ENCODE measurements around the gene MFSD1.

The MFSD1 gene, protein sequence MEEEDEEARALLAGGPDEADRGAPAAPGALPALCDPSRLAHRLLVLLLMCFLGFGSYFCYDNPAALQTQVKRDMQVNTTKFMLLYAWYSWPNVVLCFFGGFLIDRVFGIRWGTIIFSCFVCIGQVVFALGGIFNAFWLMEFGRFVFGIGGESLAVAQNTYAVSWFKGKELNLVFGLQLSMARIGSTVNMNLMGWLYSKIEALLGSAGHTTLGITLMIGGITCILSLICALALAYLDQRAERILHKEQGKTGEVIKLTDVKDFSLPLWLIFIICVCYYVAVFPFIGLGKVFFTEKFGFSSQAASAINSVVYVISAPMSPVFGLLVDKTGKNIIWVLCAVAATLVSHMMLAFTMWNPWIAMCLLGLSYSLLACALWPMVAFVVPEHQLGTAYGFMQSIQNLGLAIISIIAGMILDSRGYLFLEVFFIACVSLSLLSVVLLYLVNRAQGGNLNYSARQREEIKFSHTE

DNA sequence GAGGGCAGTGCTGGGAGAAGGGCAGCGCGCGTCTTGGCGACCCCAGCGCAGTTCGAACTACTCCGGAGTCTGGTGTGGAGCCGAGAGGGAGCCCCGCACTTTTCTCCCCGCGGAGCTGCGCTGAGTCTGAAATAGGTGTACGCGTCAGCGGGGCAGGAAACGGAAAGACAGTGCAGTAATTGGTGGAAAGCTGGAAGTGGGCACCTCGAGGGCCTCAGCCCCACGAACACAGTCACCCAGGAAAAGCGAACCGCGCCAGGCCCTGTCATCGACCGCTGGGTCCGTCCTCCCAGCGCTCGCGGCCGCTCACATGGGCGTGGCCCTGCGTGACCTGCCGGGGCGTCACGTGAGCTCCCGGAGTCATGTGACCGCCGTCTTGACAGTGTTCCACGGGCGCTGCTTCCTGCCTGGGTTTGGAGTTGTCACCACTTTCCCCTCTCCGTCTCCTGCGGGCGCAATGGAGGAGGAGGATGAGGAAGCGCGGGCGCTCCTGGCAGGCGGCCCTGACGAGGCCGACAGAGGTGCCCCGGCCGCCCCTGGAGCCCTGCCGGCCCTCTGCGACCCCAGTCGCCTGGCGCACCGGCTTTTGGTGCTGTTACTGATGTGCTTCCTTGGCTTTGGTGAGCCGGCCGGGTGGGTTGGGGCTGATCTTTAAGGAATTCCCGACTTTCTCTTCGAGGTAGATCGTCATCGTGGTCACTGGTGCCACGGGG, at the start of gene MFSD1:
TSS of gene MFSD1 (plus strand) at position 359 of the 713 bp plus-strand sequence. CDS start at position 458, 99 bp downstream.
- DNase-seq: peak; percentile 94

DNA sequence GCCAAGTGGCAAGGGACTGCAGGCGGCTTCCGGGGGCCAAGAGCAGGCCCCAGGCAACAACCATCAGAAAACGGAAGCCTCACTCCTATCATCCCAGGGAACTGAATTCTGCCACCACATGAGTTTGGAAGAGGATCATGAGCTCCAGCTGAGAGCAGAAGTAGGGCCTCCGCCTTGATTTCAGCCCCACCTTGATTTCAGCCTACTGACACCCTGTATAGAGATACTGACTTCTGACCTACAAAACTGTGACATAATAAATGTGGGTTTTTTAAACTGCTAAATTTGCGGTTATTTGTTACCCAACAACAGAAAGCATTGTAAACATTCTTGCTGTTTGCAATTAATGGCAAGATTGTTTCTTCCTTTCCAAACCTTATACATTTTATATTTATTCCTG, 48.0 kb upstream of the MFSD1 start:
- no peak for DNase-seq

DNA sequence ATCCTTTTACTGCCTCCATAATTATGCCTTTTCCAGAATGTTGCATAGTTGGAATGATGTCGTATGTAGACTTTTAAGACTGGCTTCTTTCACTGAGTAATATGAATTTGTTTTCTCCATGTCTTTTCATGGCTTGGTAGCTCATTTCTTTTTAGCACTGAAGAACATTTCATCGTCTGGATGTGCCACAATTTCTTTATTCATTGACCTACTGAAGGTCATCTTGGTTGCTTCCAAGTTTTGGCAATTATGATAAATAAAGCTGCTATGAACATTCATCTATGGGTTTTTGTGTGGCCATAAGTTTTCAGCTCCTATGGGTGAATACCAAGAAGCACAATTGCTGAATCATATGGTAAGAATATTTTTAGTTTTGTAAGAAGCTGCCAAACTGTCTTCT, 46.4 kb upstream of the MFSD1 start:
- DNase-seq: no peak

DNA sequence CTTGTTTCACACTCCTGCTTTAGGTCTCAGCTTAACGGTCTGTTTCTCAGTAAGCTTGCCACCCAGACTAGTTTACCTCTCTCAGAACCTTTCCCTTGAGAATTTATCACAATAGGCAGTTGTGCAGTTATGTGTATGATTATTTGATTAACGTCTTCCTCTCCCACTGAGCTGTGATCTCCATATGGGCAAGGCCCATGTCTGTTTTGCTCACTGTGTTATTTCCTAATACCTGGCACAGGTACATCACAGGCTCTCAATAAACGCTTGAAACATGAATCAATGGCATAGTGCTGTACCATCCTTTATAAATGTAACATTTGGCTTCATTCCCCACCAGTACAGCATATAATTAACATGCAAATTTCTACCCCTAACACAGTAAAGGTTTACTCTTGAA, 40.5 kb upstream of the MFSD1 start:
- no peak for DNase-seq

DNA sequence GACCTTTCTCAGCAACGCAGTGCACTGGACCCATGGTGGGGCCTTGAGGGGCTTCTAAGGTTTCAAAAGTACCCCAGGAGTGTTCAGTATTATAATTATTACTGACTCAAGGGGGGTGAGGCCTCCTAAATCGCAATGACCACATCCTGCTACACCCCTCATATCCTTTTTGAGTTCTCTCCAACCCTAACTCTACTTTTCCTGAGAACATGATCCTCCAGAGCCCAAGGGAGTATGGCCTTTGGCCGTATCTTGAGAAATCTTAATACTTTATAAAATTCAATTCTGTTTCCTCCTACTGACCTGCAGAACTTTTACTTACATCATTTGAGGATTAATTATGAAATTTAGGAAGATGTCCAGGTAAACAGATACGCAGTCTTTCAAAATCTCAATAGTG, 39.2 kb upstream of the MFSD1 start:
- DNase-seq: no peak

DNA sequence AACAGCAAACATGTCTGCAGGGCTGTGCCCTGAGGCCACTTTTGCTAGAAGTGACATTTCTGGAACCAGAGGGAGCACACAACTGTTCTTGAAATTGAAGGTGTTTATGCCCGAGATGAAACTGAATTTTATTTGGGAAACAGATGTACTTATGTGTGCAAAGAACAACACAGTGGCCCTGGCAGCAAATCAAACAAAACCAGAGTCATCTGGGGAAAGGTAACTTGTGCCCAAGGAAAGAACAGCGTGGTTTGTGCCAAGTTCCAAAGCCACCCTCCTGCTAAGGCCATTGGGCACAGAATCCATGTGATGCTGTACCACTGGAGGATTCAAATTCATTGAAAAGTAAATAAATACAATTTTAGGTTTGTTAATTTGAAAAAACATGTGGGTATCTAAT, 38.4 kb upstream of the MFSD1 start:
- DNase-seq: no peak

DNA sequence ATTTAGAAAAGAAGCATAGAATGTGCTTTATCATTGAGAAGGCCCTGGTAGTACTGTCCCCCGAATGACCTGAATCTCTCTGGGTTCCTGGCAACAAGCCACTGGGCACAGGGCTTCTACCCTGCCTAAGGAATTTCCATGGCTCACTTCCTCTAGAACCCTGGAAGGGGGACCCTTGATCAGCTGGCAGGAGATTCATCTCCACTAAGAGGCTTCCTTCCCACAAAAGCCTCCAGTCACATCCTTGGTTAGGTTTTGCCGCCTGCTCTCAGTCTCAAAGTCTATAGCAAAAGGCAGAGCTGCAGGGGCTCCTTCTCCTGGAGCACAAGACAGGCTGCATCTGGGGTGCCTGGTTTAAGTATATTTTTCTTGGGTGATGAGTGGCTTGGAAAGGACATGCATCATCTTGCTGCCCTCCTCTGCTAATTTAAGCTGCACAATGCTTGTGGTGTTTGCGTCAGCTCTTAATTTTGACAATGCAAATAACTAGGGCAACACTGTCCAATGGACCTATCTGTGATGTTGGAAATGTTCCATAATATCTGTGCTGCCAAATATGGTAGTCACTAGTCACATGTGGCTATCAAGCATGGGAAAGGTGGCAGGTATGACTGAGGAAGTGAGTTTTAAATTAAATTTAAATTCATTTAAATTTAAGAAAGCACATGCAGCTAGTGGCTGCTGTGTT, 36.2 kb upstream of the MFSD1 start:
- no peak for DNase-seq

DNA sequence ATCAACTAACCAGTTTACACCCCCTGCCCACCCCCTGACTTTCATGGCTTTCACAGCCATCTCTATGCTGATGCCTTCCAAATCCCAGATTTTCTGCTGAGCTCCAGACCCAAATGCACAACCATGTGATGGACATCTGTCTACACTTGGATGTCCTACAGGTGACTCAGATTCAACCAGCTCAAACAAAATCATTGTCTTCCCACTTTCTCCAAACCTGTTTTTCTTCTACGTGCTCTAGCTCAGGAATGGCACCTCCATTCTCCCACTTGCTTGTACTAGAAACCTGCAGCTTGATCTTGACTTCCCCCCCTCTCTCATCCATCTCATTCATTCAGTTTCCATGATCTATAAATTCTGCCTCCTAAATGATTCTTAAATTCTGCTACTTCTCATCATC, 35.5 kb upstream of the MFSD1 start:
- DNase-seq: no peak

DNA sequence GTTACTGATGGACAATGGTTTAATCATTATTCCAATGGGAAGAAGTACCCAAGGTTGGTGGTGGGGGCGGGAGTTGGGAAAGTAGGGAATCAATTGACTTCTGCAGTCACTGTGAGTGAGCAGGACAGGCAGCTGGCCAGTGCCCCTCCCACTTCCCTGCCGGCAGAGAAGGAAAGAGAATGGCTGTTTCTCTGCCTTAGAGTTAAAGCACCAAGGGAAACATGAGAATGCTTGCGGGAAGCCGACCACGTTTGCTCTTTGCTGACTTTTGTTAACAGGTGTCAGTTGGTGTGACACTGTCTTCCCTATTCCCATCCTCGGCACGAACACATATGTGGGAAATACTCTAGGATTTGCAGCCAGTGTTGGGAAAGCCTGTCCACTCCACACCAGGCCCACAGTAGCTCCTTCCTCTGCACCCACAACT, 33.5 kb upstream of the MFSD1 start:
- DNase-seq: no peak

DNA sequence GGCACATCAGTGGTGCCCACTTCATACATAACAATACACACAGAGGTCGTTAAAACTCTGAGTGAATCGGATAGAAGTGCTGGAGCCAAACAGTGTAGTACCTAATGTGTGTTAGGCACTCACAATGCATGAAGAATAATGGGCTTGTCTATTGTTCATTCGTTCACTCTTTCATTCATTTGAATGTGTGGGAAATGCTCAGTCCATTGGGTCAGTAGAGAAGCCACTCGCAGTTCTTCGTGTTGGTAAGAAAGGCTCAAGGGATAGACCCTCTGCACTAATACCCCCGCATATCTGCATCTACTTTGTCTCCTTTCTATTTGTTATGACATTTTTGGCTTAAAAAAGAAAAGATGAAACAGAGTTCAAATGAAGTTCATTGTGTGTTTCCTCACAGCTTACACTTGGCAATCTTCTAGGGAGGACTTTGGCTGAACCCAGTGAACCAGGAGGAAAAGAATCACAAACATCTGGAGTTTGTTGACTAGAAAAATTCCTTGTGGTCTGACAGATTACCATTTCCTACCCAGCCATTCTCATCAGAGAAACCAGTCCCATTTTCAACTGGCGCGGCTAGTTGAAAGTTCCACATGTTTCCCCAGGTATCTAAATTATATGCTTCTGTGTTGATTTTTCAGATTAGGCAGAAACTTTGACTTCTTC, 32.8 kb upstream of the MFSD1 start:
- peak; percentile 28 for DNase-seq

DNA sequence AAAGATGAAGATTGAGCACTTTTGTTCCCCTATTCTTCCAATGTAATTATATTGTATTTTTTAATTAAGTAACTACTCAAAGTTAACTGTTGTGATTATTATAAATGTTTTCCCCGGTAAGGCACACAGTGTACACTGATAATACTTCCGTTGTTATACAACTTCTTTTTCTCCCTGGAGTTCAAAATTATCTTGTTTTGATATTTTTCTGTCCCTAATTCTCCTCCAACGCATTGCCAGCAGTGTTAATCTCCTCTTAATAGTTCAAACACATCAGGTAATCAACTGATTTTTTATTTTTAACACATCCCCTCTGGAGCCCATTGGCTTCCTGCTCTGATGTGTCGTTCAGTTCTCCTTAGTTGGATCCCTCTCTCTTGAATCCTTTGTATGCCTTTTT, 32.3 kb upstream of the MFSD1 start:
- DNase-seq: no peak

DNA sequence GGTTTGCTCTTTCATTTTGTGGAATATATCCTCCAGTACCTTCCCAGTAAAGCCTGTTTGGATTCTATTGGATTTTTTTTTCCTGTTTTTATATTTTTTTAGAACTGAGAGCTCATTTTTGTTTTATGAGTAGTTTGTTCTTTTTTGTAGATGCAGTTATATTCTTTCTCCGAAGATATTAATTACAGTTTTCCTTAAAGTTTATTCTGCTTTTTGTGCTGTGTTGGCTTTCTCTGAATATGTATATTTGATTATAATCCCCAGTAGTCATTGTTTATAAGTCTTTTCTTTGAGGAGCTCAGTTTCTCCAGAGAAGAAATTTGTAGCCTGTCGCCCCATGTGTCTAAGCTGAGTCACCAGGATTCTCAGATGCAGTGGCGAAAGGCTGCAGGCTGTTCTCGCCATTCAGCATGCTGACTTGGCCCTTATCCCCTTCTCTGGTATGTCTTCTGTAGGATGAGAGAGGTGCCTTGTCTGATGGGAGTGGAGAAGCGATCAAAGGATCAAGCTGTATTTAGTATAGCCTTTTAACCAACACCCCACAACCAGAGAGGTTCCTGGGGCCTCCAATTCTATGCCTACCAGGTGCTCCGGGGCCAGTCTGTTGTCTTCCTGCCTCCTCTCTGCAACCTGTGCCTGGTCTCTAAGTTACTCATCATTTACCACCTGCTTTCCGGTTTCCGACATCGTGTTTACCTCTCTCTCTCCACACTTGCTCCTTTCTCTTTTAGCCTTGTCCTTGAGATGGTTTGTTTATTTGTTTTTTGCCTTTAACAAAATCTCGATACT, 31.7 kb upstream of the MFSD1 start:
- DNase-seq: no peak

DNA sequence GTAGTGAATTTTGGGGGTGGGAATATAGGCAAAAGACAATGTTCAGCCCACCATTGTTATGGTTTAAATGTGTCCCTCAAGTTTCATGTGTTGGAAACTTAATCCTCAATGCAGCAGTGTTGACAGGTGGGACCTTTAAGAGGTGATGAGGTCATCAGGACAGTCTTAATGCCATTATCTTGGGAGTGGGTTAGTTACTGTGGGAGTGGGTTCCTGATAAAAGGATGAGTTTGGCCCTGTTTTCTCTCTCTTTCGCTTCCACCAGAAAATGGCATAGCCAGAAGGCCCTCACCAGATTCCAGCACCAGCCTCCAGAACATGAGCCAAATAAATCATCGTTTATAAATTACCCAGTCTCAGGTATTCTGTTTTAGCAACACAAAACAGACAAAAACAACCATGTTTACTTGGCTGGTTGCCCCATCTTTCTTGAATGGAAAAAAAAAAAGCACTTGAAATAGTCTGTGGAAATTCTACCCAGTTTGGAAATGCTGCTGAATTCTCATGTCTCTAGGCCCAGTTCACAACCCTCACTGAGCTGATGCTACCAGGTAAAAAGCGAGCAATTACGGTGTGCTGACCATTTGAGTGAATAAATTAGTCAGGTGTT, 31.0 kb upstream of the MFSD1 start:
- DNase-seq: no peak

DNA sequence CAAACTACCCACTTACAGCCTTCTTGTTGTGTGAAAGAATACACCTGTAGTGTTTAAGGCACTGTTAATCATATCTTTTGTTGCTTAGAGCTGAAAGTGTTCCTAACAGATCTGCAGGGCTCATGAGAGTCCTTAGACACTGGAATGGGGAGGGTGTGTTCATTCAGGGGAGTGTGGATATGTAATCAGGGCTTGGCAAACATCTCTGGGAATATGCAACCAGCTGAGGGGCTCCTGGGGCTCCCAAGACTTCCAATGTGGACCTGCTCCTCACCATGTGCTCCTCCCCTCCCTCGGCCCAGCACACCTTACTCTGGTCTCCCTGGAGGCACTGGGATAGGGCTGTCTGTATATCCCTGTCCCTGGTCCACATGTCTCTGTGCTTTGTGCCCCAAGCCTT, 30.3 kb upstream of the MFSD1 start:
- no peak for DNase-seq

DNA sequence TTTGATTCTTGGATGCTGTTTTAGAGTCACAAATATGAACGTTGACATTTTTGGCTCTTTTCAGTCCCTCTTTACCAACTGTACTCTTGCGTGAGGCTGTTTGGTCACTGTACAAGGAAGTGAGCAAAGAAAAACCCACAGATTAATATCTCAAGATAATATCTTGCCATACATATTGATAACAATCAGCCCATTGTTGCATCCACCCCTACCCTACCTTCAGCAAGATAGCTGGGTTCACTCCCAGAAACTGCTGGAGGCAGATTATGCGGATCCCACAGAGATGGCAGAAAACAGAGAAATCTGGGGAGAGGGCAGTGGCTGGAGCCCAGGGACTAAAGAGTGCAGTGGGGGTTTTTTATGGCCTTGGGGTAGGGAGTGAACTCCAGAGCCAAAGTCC, 29.9 kb upstream of the MFSD1 start:
- no peak for DNase-seq

DNA sequence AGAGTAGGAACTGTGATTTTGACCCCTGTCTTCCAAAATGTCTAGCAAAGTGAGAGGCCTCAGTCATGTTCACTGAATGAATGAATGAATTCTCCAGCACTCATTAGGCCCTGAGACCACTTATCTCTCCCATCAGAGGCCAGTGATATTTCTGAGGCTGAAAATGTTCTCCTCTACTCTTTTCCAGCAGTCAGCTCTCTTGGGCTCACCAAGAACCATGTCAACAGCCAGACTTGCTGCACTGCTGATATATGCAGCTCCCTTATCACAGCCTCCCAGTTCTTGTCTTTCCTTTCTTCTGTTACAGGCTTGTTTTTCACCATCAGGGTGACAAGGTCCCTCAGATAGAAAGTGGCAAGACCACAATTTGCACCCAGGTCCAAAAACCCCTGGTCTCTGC, 28.7 kb upstream of the MFSD1 start:
- DNase-seq: no peak

DNA sequence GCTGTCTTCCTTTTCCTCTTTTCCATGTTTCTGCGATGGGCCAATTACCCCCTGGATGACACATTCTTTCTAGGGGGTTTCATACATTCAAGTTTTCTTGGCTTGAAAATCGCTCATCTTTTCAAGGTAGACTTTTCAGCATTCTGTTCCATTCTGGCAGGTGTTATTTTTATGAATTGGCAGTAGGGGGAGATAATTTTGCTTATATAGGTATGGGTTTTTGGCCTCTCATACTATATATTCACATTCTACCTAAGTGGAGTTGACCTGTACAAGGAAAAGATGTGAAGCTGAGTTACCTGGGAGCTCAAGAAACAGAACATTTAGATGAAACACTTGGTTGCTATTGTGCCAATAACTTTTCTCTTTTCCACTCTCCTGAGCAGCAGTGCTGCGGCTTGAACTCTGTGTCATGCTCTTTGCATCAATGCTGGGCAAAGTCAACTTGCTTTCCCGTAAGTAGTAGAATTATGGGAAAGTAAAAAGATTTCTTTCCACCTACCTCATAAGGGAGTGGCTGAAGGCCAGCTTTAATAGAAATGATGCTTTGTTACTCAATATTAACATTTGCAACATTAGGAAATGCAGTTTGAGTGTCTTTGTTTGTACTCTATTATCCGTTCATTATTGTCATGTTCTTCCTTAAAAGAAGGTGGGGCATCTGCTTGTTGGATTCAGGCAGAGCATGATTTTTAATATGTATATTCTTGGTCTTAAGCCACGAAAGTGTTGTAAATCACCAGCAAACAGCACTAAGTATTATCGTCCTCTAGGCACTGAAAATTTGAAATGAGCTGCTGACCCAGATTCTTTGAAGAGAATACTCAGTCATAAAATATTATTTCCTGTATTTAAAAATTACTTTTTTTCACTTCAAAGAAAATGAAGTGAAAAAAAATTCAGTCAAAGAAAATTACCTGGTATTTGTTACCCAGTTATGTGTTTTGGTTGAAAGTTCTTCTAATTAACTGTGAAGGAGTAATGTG, 27.7 kb upstream of the MFSD1 start:
- no peak for DNase-seq

DNA sequence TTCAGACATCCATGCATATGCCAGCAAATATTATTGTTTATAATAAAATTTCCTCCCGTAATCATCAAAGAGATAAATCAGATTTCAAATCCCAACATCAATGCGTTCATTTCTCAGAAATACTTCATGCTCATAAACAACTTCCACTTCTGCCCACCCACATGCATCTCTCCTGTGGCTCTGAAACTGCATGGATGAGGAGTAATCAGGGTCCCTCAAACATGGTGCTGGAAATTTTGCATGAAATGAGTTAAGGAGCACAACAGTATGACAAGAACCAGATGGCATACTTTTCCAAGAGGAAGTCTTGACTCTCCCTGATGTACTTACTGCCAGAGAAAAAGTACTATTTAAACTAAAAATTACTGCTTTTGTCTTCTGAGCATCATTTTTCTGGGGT, 26.9 kb upstream of the MFSD1 start:
- DNase-seq: no peak

DNA sequence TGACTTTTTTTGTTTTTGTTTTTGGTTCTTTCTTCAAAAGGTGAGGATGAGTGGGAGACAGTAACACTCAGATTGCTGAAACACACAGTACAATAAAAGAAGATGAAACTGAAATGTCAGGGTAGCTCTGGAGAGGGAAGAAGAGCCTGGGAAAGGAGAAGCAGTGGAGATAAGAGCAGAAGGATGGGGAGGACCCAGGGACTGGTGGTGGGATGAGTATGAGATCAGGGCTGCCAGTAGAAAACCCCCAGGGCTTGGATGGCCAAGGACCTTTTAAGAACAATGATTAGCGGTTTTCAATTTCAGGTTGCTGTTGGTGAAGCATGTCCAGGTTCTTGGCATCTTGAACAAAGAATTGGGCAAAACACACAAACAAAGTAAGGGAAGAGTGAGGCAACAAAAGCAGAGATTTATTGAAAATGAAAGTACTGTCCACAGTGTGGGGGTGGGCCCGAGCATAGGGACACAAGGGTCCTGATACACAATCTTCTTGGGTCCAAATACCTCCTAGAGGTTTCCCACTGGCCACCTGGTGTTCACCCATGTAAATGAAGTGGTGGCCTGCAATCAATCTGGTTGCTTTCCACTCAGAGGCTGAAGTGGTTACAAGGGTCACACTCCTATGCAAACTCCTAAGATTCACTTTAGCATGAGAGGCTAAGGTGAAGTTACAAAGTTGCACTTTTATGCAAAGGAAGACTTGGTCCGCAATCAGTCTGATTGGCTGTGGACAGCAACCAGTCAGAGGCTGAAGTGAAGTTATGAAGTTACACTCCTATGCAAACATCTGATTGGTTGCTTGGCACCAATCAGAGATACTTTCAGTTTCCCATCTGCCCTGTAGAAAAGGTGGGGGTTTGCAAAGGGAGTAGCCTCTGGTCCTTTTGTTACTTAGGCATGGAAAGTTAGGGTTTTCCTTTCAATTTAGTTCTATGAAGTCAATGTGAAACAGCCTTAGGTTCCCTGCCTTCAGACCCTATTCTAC, 26.1 kb upstream of the MFSD1 start:
- DNase-seq: peak; percentile 7

Measured in MV-4-11 (cell line).